ENCODE results near the gene SPTSSB.

GRCh38 chr3:161412123-161412522, 40.8 kb upstream of the SPTSSB start:
- TF ChIP-seq POLR2A (IDR thresholded peaks at IDR 0.05) = no peak
- TF ChIP-seq, protein P1, sequence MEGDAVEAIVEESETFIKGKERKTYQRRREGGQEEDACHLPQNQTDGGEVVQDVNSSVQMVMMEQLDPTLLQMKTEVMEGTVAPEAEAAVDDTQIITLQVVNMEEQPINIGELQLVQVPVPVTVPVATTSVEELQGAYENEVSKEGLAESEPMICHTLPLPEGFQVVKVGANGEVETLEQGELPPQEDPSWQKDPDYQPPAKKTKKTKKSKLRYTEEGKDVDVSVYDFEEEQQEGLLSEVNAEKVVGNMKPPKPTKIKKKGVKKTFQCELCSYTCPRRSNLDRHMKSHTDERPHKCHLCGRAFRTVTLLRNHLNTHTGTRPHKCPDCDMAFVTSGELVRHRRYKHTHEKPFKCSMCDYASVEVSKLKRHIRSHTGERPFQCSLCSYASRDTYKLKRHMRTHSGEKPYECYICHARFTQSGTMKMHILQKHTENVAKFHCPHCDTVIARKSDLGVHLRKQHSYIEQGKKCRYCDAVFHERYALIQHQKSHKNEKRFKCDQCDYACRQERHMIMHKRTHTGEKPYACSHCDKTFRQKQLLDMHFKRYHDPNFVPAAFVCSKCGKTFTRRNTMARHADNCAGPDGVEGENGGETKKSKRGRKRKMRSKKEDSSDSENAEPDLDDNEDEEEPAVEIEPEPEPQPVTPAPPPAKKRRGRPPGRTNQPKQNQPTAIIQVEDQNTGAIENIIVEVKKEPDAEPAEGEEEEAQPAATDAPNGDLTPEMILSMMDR (IDR thresholded peaks at IDR 0.05) = no peak

All from esophagus squamous epithelium (tissue), 4 donors.